GM19351 (cell line): ENCODE measurements around the gene ARL6IP5.

Source experiments
- ATAC-seq: cut with Tn5 transposase; IDR thresholded peaks from one replicate; pipeline ENCODE4 v1.9.1; 2021; ENCODE audit warnings: mild to moderate bottlenecking, moderate library complexity; ENCODE audit not compliant: unreplicated experiment

ARL6IP5 gene

GRCh38 chr3:69116162-69116561 lies 31.4 kb downstream of the ARL6IP5 start:
- ATAC-seq, result no peak

- no peak for ATAC-seq
Measured at GRCh38 chr3:69116897-69117296, 32.2 kb downstream of the ARL6IP5 start.

- ATAC-seq, result no peak
Measured at GRCh38 chr3:69118555-69118954, 33.8 kb downstream of the ARL6IP5 start.

- ATAC-seq, result no peak
Measured at GRCh38 chr3:69119138-69119537, 34.4 kb downstream of the ARL6IP5 start.

- ATAC-seq, result no peak
Measured at GRCh38 chr3:69119681-69120080, 34.9 kb downstream of the ARL6IP5 start.

- ATAC-seq, result peak; percentile 93
Measured at GRCh38 chr3:69120879-69121464, 36.2 kb downstream of the ARL6IP5 start.

GRCh38 chr3:69121513-69121912 lies 36.8 kb downstream of the ARL6IP5 start:
- no peak for ATAC-seq

GRCh38 chr3:69121950-69122349 lies 37.2 kb downstream of the ARL6IP5 start:
- no peak for ATAC-seq

- no peak for ATAC-seq
Measured at GRCh38 chr3:69122403-69122802, 37.7 kb downstream of the ARL6IP5 start, which contains the start of gene LMOD3. LMOD3 (minus strand) TSS chr3:69122595; CDS start chr3:69122386, 209 bp downstream.

- ATAC-seq, result no peak
Measured at GRCh38 chr3:69126216-69126615, 41.5 kb downstream of the ARL6IP5 start.

GRCh38 chr3:69126999-69127398 lies 42.3 kb downstream of the ARL6IP5 start:
- ATAC-seq, result no peak

GRCh38 chr3:69128509-69128908 lies 43.8 kb downstream of the ARL6IP5 start:
- ATAC-seq, result no peak

- ATAC-seq, result no peak
Measured at GRCh38 chr3:69129531-69129930, 44.8 kb downstream of the ARL6IP5 start.

- ATAC-seq, result peak; percentile 99
Measured at GRCh38 chr3:69130689-69131088, 46.0 kb downstream of the ARL6IP5 start.

- ATAC-seq, result no peak
Measured at GRCh38 chr3:69137005-69137404, 52.3 kb downstream of the ARL6IP5 start.

- ATAC-seq, result no peak
Measured at GRCh38 chr3:69137412-69137811, 52.7 kb downstream of the ARL6IP5 start.

GRCh38 chr3:69141313-69141712 lies 56.6 kb downstream of the ARL6IP5 start:
- ATAC-seq, result no peak

- ATAC-seq, result no peak
Measured at GRCh38 chr3:69142090-69142489, 57.4 kb downstream of the ARL6IP5 start.

GRCh38 chr3:69142797-69143454 lies 58.2 kb downstream of the ARL6IP5 start:
- ATAC-seq, result no peak

- no peak for ATAC-seq
Measured at GRCh38 chr3:69143612-69144011, 58.9 kb downstream of the ARL6IP5 start.

- ATAC-seq, result no peak
Measured at GRCh38 chr3:69144631-69145245, 60.0 kb downstream of the ARL6IP5 start.

- ATAC-seq, result no peak
Measured at GRCh38 chr3:69145688-69146087, 61.0 kb downstream of the ARL6IP5 start.
